HG03575 (cell line): ENCODE results near the gene TBK1.

Experiments
- ATAC-seq: cut with Tn5 transposase; IDR thresholded peaks from one replicate; pipeline ENCODE4 v1.9.1; 2021; ENCODE audit not compliant: unreplicated experiment, insufficient number of reproducible peaks, low FRiP score; ENCODE audit errors: extremely low read depth

Gene TBK1

DNA sequence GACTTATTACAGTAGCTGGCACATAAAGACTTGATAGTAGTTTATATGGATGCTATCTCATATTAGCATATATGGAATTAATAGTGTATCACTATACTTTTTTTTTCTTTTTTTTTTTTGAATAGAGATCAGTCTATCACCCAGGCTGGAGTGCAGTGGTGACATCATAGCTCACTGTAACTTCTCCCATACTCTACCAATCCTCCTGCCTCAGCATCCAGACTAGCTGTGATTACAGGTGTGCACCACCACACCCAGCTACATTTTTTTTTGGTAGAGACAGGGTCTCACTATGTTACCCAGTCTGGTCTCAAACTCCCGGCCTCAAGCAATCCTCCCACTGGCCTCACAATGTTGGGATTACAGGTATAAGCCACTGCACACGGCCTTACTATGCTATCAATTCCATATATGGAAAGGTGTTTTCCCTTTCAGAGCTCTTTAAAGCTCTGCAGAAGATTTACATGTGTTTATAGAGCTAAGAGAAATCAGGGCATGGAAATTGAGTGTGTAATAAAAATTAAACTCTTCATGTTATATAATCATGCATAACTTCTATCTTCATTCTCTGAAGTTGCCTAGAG, 1.8 kb upstream of the TBK1 start:
- ATAC-seq, result no peak

GRCh38 chr12:64450711-64451486, 1.0 kb upstream of the TBK1 start:
- no peak for ATAC-seq

- ATAC-seq, result no peak
Measured at GRCh38 chr12:64452559-64453329, 824 bp downstream of the TBK1 start.

- ATAC-seq, result no peak
Measured at GRCh38 chr12:64455506-64455905, 3.6 kb downstream of the TBK1 start.

- no peak for ATAC-seq
Measured at GRCh38 chr12:64456119-64456518, 4.2 kb downstream of the TBK1 start.

GRCh38 chr12:64457032-64457431, 5.1 kb downstream of the TBK1 start:
- no peak for ATAC-seq

DNA sequence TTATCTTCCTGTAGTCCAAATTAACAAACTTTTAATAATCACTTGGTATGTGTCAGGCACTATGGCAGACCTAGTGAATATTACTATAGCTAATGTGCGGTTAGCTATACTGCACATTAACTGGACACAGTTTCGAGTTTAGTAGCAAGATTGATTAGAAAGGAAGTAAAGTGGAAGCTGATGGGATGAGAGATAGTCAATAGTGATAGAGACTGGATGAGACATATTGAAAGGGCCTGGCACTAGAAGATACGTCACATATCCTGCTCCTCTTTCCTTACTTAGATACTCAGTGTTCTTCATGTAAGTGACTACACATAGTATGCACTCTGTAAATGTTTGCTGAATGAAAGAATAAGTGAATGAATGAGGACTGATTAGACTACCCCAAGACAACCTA, 5.5 kb downstream of the TBK1 start:
- no peak for ATAC-seq

- ATAC-seq, result no peak
Measured at GRCh38 chr12:64457923-64458322, 6.0 kb downstream of the TBK1 start.

DNA sequence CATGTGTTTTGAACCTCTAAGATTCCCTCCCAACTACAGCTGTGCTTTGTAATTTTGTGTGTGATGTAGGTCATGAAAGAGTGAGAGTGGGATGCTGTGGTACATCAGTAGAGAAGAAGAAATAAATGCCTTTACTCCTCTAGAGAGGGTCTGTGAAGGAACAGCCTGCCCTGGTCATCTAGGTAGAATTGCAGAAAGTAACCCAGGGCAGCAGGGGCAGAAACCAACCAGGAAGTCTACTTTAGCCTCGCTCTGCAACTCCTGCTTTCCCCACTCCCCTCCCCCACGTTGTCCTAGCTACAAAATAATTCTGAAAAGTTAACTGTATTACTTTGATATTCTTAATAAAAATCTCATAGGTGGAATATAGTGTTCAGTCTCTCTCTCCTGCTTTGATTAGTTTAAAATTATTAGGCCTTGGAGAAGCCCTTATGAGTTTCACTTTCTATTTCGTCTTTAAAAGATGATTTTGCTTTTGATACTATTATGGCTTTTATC, 7.5 kb downstream of the TBK1 start:
- no peak for ATAC-seq

DNA sequence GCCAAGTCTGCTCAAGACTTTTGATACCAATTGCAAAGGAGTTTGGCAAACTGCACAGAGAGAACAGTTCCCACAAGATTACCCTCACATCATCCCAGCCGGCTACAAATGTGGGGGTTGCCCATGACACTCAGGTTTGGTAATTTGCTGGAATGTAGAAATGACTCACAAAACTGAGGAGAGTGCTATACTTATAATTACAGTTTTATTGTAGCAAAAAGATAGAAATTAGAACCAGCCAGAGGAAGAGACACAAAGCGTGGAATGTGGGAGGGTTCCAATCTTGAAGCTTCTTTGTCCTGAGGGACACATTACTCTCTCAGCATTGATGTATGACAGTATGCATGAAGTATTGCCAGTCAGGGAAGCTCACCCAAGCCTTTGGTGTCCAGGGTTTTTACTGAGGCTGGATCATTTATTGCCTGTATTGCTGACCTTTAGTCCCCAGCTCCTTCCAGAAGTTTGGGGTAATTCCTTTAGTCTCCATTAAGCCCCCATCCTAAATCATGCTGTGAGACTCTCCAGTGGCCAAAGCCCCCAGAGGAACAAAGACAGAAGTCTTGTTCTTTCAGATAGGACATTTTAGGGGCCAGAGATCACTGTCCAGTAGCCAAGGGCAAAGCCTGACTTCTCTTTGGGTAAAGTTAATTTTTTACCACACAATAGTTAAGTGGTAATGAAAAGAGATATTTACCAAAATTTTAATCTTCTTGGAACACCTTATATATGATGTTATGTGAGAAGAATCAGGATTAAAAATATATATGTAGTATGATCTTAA, 9.9 kb downstream of the TBK1 start:
- no peak for ATAC-seq

DNA sequence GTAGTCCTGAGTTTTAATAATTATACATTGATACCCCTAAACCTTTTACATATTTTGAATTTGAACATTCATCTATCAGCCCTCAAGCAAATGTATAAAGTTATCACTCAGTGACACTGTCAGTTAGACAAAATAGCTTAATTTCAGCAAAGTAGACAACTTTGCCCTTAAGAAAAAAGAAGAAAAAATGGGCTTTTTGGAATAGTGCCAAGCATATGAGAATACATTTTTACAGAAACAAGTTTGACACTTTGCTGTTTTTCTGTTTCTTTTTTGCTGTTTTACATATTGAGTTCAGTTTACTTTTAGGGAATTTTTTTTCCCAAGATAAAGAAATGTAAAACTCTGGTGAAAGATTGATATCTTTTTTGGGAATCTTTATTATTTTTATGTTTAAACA, 14.3 kb downstream of the TBK1 start:
- no peak for ATAC-seq

DNA sequence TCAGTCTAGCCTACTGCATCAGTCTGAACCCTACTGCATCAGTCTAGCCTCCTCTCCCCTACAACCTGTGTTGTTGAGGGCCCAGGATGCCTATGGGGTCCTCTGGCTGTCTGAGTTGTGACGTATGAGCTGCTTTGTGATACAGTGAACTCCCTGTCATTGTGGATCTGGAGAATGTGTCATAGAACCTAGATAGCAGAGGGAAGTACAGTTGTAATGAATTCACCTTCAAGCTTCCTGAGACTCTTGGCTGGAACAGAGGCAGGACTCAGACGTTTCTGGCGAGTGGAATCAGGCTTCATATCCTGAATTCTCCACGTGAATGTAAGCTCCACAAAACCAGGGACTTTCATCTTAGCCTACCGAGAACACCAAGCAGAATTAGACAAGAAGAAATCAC, 17.0 kb downstream of the TBK1 start:
- ATAC-seq, result no peak

DNA sequence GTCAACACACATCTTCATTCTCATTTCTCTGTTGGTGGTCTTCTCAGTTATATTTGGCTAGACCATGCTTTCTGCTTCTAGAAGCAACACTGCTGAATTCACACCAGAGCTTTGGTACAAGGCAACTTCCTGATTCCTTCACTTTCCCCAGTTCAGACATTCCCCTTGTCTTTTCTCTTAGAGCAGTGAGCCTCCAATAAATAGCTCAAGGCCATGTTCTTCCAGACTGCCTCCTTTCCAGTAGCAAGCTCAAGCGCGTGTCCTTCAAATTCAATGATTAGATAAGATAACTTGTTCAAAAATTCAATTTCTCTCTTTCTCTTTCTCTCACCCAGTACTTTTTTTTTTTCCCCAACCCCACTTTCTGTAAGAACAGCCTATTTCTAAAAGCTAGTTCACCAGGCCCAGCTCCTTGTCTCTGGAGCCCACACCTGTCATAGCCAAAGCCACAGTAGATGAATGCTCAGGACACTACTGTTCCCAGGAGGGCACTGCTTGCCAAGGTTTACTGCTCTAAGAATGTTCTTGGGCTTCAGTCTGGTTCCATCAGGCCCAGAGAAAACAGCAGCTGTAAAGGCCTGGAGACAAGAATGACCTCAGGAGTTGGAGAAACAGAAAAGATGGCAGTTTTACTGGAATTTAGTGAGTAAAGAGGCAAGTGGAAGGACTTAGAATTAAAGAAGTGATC, 17.7 kb downstream of the TBK1 start:
- no peak for ATAC-seq

DNA sequence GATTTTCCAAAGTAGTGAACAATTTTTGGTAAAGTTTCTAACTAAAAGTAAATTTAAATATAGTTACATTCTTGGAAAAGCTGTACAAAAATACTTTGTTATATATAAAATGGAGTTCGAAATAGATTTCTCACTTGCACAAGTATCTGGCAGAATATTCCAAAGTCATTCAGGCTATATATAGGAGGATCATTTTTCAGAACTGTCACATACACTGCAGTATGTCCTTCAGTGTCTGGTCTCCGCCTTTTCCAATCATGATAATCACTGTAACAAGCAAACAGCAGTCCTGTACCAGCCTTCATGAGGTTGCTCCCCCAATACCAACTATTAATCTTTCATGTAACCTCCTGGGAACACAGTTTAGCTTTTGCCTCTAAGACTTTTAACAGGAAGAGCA, 18.6 kb downstream of the TBK1 start:
- no peak for ATAC-seq

DNA sequence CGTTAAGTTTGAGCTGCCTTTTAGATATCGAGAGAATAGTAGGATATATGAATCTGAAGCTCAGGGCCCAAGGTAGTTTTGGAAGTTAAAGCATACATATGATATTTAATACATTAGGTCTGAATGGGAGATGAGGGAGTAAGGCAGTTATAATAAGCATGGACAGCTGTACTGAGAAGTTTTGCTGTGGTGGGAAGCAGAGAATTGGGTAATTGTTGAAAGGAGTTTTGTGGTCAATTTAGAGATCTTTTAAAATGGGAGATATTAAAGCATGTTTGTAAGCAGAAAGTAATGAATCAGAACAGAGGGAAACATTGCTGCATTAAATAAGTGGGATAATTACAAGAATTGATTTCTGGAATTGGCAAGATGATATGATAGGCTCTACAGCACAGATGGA, 21.3 kb downstream of the TBK1 start:
- no peak for ATAC-seq

DNA sequence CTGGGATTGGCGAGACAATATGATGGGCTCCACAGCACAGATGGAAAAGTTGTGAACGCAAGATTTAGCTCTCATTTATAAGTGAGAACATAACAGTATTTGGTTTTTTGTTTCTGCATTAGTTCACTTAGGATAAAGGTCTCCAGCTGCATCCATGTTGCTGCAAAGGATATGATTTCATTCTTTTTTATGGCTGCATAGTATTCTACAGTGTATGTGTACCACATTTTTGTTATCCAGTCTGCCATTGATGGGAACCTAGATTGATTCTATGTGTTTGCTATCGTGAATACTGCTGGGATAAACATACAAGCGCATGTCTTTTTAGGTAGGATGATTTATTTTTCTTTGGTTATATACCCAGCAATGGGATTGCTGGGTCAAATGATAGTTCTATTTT, 23.6 kb downstream of the TBK1 start:
- ATAC-seq, result no peak

DNA sequence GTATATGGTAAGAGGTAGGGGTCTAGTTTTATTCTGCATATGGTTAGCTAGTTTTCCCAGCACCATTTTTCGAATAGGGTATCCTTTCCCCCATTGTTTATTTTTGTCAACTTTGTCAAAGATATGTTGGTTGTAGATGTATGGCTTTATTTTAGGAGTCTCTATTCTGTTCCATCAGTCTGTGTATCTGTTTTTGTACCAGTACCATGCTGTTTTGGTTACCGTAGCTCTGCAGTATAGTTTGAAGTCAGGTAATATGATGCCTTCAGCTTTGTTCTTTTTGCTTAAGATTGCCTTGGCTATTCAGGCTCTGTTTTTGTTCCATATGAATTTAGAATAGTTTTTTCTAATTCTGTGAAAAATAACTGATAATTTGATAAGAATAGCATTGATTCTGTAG, 24.9 kb downstream of the TBK1 start:
- ATAC-seq, result no peak

DNA sequence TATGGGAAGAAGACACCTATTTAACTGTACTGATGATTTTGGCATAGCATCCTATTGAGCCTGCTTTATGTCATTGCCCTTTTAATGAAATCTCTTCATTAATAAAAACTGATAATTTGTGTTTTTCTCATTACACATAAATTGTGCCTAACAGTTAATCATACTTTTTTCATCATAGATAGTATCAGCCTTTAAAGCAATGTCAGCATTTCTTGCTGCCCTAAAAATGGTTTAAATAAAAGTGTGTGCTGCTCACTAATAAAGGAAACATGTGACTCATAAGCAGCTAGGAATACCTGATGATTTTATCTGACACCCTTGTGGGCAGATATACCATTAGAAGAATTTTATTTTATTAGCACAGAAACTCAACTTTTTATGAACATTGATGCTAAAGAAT, 26.7 kb downstream of the TBK1 start:
- no peak for ATAC-seq

DNA sequence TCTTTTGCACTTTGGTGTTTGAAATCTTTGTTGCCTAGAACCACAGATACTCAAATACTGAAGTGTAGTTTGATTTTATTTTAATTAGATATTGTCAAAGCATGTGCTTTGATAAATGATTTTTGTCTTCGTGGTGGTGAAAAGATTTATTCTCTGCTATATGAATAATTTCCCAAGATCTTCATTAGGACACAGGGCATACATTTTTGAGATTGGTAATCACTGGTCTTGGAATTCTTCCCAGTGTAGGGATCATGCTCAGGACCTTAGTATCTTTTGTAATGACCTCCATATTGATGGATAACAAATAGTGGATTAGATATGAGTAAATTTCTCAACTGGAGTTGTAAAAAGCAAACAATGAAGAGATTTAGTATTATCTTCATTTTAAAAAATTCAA, 28.2 kb downstream of the TBK1 start:
- ATAC-seq, result no peak
